Bronchus fibroblast of lung (primary cell): Measurements from ENCODE around the gene GNL3. TPM values are rescaled to one million over a fixed set of nuclear protein-coding genes. Genes with fewer than 3 reads are reported as not detected.

Source experiments
- total RNA-seq: library from RNA; depleted of rRNA; stranded (reverse); fragments of >200 nt; gene quantifications from 2 replicates; pipeline ENCODE4 v1.2.3, GENCODE V29; 2015

The GNL3 gene
- 73.6 and 87.3 TPM in 2 replicates for total RNA-seq

GRCh38 chr3:52685709-52686691, at the start of gene GNL3, which contains the start of gene PBRM1:
Gene GNL3 (plus strand): TSS chr3:52686032. CDS start chr3:52686093, 61 bp downstream.
Gene PBRM1 (minus strand): TSS chr3:52685913.

GRCh38 chr3:52705688-52706686, 20.2 kb downstream of the GNL3 start, which contains the start of the genes GLT8D1 and SPCS1:
Gene GLT8D1 (minus strand): TSS chr3:52705791. CDS start chr3:52700460, 5,331 bp downstream.
Gene SPCS1 (plus strand): TSS chr3:52706106. CDS start chr3:52706247, 141 bp downstream.

Other genes starting within 250 kb of the GNL3 start
- gene SEMA3G, start 240.9 kb upstream of the GNL3 start, total RNA-seq, result not detected in 2 replicates
- gene TNNC1, start 232.0 kb upstream of the GNL3 start, total RNA-seq, result 0.74 TPM in 1 of 2 replicates, not detected in the other
- 31.4 and 31.5 TPM in 2 replicates for gene NISCH, start 230.4 kb upstream of the GNL3 start, total RNA-seq
- 0.50 and 0.59 TPM in 2 replicates for gene STAB1, start 190.7 kb upstream of the GNL3 start, total RNA-seq
- gene NT5DC2, start 152.2 kb upstream of the GNL3 start, total RNA-seq, result 220 and 265 TPM in 2 replicates
- gene UQCC5, start 149.4 kb upstream of the GNL3 start, total RNA-seq, result 1.2 and 20.8 TPM in 2 replicates
- gene PBRM1, start 119 bp upstream of the GNL3 start, total RNA-seq, result 42.2 and 48.6 TPM in 2 replicates
- gene GLT8D1, start 19.8 kb downstream of the GNL3 start, total RNA-seq, result 79.7 and 87.9 TPM in 2 replicates
- 190 and 202 TPM in 2 replicates for gene SPCS1, start 20.1 kb downstream of the GNL3 start, total RNA-seq
- gene NEK4, start 84.9 kb downstream of the GNL3 start, total RNA-seq, result 13.8 and 14.9 TPM in 2 replicates
- gene ITIH1, start 91.6 kb downstream of the GNL3 start, total RNA-seq, result not detected in 2 replicates
- not detected in 2 replicates for gene ITIH3, start 108.8 kb downstream of the GNL3 start, total RNA-seq
- gene ITIH4, start 144.6 kb downstream of the GNL3 start, total RNA-seq, result 0.45 and 0.67 TPM in 2 replicates
- gene MUSTN1, start 149.0 kb downstream of the GNL3 start, total RNA-seq, result not detected in 2 replicates
- 11.3 and 13.8 TPM in 2 replicates for gene STIMATE, start 211.5 kb downstream of the GNL3 start, total RNA-seq